H1 (cell line): Measurements from ENCODE around the gene ARHGEF26. TPM values are rescaled to one million over a fixed set of nuclear protein-coding genes. Genes with fewer than 3 reads are reported as not detected.

Experiments used
- CTCF ChIA-PET: fragments of 300-600 bp; sonication (Branson Sonifier 250); formaldehyde crosslinking; loops from one replicate; lab custom pipeline; 2021; ENCODE audit not compliant: partially characterized antibody; lab: Charles Lee
- POLR2A ChIA-PET: fragments of 300-600 bp; sonication (Branson Sonifier 250); formaldehyde crosslinking; loops from one replicate; lab custom pipeline; 2021; ENCODE audit warnings: inconsistent platforms; ENCODE audit not compliant: partially characterized antibody; lab: Charles Lee
- DNase-seq, 2 experiments: peaks; one replicate each; pipeline versions ENCODE4 v3.0.0 to v3.0.0-alpha.2; 2010 to 2022; ENCODE audit warnings: low spot score in 2 of 2, low read depth in 1 of 2, mixed read lengths in 1 of 2
- FAIRE-seq: peaks from 2 replicates; lab custom pipeline; 2011; peaks lifted over from hg19 to GRCh38; lab: Jason Lieb, UNC
- H2AFZ ChIP-seq: 2 replicates; pipeline ENCODE4 v1.8.1; 2012; ENCODE audit warnings: low read length, inconsistent platforms
- H2AK5ac ChIP-seq: 2 replicates; pipeline ENCODE4 v1.6.1; 2013; ENCODE audit warnings: low read depth, low read length
- H2BK120ac ChIP-seq: replicated peaks from 2 replicates; pipeline ENCODE3; 2013; ENCODE audit warnings: low read depth, low read length, inconsistent platforms
- H2BK12ac ChIP-seq: 2 replicates; pipeline ENCODE4 v1.6.1; 2013; ENCODE audit warnings: low read depth, low read length
- H2BK15ac ChIP-seq: 2 replicates; pipeline ENCODE4 v1.6.1; 2013; ENCODE audit warnings: low read length
- H2BK20ac ChIP-seq: 2 replicates; pipeline ENCODE4 v1.6.1; 2013; ENCODE audit warnings: low read length
- H2BK5ac ChIP-seq: 2 replicates; pipeline ENCODE4 v1.6.1; 2013; ENCODE audit warnings: low read depth, low read length
- H3K14ac ChIP-seq: 2 replicates; pipeline ENCODE4 v1.6.1; 2013; ENCODE audit warnings: inconsistent platforms; ENCODE audit not compliant: insufficient read length
- H3K18ac ChIP-seq: 2 replicates; pipeline ENCODE4 v1.6.1; 2013; ENCODE audit warnings: low read length; ENCODE audit errors: extremely low read depth
- H3K23ac ChIP-seq: 2 replicates; pipeline ENCODE4 v1.6.1; 2013; ENCODE audit warnings: inconsistent platforms; ENCODE audit not compliant: insufficient read length
- H3K23me2 ChIP-seq: 2 replicates; pipeline ENCODE4 v1.6.1; 2013; ENCODE audit warnings: low read depth, low read length
- H3K27ac ChIP-seq: 2 replicates; pipeline ENCODE4 v1.6.1; 2011; ENCODE audit warnings: low read depth, low read length, inconsistent platforms
- H3K27me3 ChIP-seq, 4 experiments: replicated peaks in 1 of 4; 1 replicate in 1 of 4; 2 replicates in 3 of 4; pipeline versions ENCODE4 v1.6.1 to v1.8.1; 2011 to 2013; ENCODE audit warnings: low read length in 3 of 4, mild to moderate bottlenecking in 3 of 4, inconsistent platforms in 2 of 4, mixed read lengths in 2 of 4, moderate library complexity in 1 of 4; ENCODE audit not compliant: control insufficient read depth in 3 of 4, insufficient read depth in 3 of 4; ENCODE audit errors: extremely low read depth in 1 of 4
- H3K36me3 ChIP-seq, 4 experiments: 2 replicates each; pipeline versions ENCODE4 v1.6.1 to v1.8.1; 2011 to 2013; ENCODE audit warnings: mild to moderate bottlenecking in 4 of 4, low read length in 3 of 4, moderate library complexity in 2 of 4, control low read depth in 1 of 4, inconsistent platforms in 1 of 4; ENCODE audit not compliant: insufficient read depth in 4 of 4, control insufficient read depth in 2 of 4
- H3K4ac ChIP-seq: replicated peaks from 2 replicates; pipeline ENCODE3; 2013; ENCODE audit warnings: low read length, low read depth, mixed read lengths, inconsistent platforms; ENCODE audit not compliant: insufficient read length
- H3K4me1 ChIP-seq, 4 experiments: replicated peaks in 1 of 4; 1 replicate in 1 of 4; 2 replicates in 3 of 4; pipeline versions ENCODE4 v1.6.1 to v1.8.1; 2011 to 2013; ENCODE audit warnings: low read length in 3 of 4, inconsistent platforms in 2 of 4, mixed read lengths in 1 of 4; ENCODE audit not compliant: insufficient read depth in 4 of 4, control insufficient read depth in 3 of 4
- H3K4me2 ChIP-seq, 2 experiments: 2 replicates each; pipeline versions ENCODE4 v1.6.1 to v1.8.1; 2011 to 2013; ENCODE audit warnings: low read depth in 2 of 2, low read length in 2 of 2, control low read depth in 1 of 2, inconsistent platforms in 1 of 2, mild to moderate bottlenecking in 1 of 2; ENCODE audit not compliant: insufficient read depth in 1 of 2
- H3K4me3 ChIP-seq, 4 experiments: fragments of 200-600, 300-600 bp in 1 of 4; sonication (generic), shearing (Covaris generic), sonication (Bioruptor Twin) in 1 of 4; 2 replicates each; pipeline versions ENCODE4 v1.5.1 to v1.8.1; 2011 to 2016; ENCODE audit warnings: low read length in 4 of 4, low read depth in 3 of 4, control low read depth in 2 of 4, inconsistent platforms in 2 of 4, mild to moderate bottlenecking in 2 of 4, mixed read lengths in 1 of 4, moderate library complexity in 1 of 4; ENCODE audit not compliant: insufficient read depth in 2 of 4; ENCODE audit errors: extremely low read depth in 1 of 4
- H3K56ac ChIP-seq: replicated peaks from 2 replicates; pipeline ENCODE3; 2013; ENCODE audit warnings: low read depth, mild to moderate bottlenecking, mixed read lengths, low read length, inconsistent platforms; ENCODE audit not compliant: insufficient read length
- H3K79me1 ChIP-seq: 2 replicates; pipeline ENCODE4 v1.6.1; 2013; ENCODE audit warnings: low read depth, low read length, control low read depth
- H3K79me2 ChIP-seq, 2 experiments: 2 replicates each; pipeline versions ENCODE4 v1.6.1 to v1.8.1; 2012 to 2013; ENCODE audit warnings: low read length in 2 of 2, mild to moderate bottlenecking in 2 of 2, inconsistent platforms in 1 of 2; ENCODE audit not compliant: insufficient read depth in 2 of 2, control insufficient read depth in 1 of 2
- H3K9ac ChIP-seq, 4 experiments: replicated peaks in 1 of 4; 1 replicate in 1 of 4; 2 replicates in 3 of 4; pipeline versions ENCODE4 v1.6.1 to v1.8.1; 2011 to 2013; ENCODE audit warnings: low read depth in 3 of 4, low read length in 3 of 4, control low read depth in 2 of 4, mild to moderate bottlenecking in 2 of 4, moderate library complexity in 2 of 4, inconsistent platforms in 1 of 4; ENCODE audit errors: extremely low read depth in 1 of 4
- H3K9me3 ChIP-seq, 2 experiments: 2 replicates each; pipeline versions ENCODE4 v1.6.1 to v1.8.1; 2012 to 2013; ENCODE audit warnings: mild to moderate bottlenecking in 2 of 2, moderate library complexity in 2 of 2, control low read depth in 1 of 2, inconsistent platforms in 1 of 2, low read depth in 1 of 2, low read length in 1 of 2, mixed read lengths in 1 of 2; ENCODE audit not compliant: insufficient read depth in 2 of 2
- H4K20me1 ChIP-seq, 2 experiments: replicated peaks in 1 of 2; 2 replicates each; pipeline versions ENCODE3 to v1.8.1; 2011 to 2013; ENCODE audit warnings: inconsistent platforms in 2 of 2, low read length in 2 of 2, mild to moderate bottlenecking in 1 of 2; ENCODE audit not compliant: insufficient read depth in 2 of 2, control insufficient read depth in 1 of 2
- H4K5ac ChIP-seq: 2 replicates; pipeline ENCODE4 v1.6.1; 2013; ENCODE audit warnings: low read length, low read depth, mixed read lengths, inconsistent platforms; ENCODE audit not compliant: insufficient read length
- H4K8ac ChIP-seq: 2 replicates; pipeline ENCODE4 v1.8.0; 2013; ENCODE audit warnings: mild to moderate bottlenecking, moderate library complexity, low read length, inconsistent platforms; ENCODE audit not compliant: insufficient read depth; ENCODE audit errors: extremely low read depth
- H4K91ac ChIP-seq: replicated peaks from 2 replicates; pipeline ENCODE3; 2013; ENCODE audit warnings: low read length, mixed read lengths, inconsistent platforms; ENCODE audit not compliant: insufficient read length
- HDAC2 ChIP-seq, 2 experiments: fragments of 300-600 bp in 1 of 2; sonication (generic) in 1 of 2; IDR thresholded peaks; 2 replicates each; pipeline ENCODE4 v1.6.1; 2011 to 2012; ENCODE audit warnings: low read depth in 2 of 2, low read length in 2 of 2, mild to moderate bottlenecking in 2 of 2, moderate library complexity in 2 of 2, borderline replicate concordance in 1 of 2, inconsistent platforms in 1 of 2
- HDAC6 ChIP-seq: IDR thresholded peaks from one replicate; pipeline ENCODE4 v1.7.1; 2012; ENCODE audit warnings: low read depth, mild to moderate bottlenecking, inconsistent platforms, low read length, moderate library complexity
- SRF ChIP-seq: IDR thresholded peaks from 2 replicates; pipeline ENCODE4 v1.6.1; 2011; ENCODE audit warnings: mild to moderate bottlenecking, low read depth, low read length, moderate library complexity
- TCF12 ChIP-seq: IDR thresholded peaks from 2 replicates; pipeline ENCODE4 v1.6.1; 2011; ENCODE audit warnings: low read depth, mild to moderate bottlenecking, low read length
- WGBS, 2 experiments: shearing (Covaris generic) in 1 of 2; methylation state at CpG; one replicate each; pipeline versions ENCODE4 v1.1.6 to v1.1.7; 2013 to 2015; ENCODE audit warnings: low lambda C conversion rate in 2 of 2, mixed read lengths in 2 of 2, inconsistent platforms in 1 of 2, low coverage in 1 of 2, missing lambda C conversion rate in 1 of 2; ENCODE audit not compliant: insufficient replicate concordance in 2 of 2, insufficient coverage in 1 of 2, insufficient read length in 1 of 2; ENCODE audit errors: extremely low coverage in 1 of 2, missing lambda C conversion rate in 1 of 2; 5-methylcytosine and 5-hydroxymethylcytosine counted together
- polyA plus RNA-seq, 7 experiments: library from polyadenylated mRNA; depleted of rRNA in 3 of 7; stranded (reverse) in 5 of 7; unstranded in 2 of 7; fragments of >200 nt in 5 of 7; fragments of 200-250 nt in 2 of 7; gene quantifications; 1 replicate in 5 of 7; 2 replicates in 1 of 7; 4 replicates in 1 of 7; pipeline versions ENCODE4 v1.2.1 to v1.2.3, GENCODE V29; 2011 to 2013; ENCODE audit warnings: missing spikeins in 2 of 7, mixed read lengths in 2 of 7
- total RNA-seq: library from RNA; stranded (reverse); fragmentation: NEBNext Ultra II Directional; extraction: Animal tissue kit (Norgen Biotek cat#: 25700); gene quantifications from 2 replicates; pipeline ENCODE4 v1.2.1, GENCODE V29; 2021

ARHGEF26 gene
- total and polyA plus RNA-seq, 2 of the 8 experiments (the other 6 are each of a cell fraction or from before 2014, with no cell fraction given): 3.1 to 15.6 TPM

DNA sequence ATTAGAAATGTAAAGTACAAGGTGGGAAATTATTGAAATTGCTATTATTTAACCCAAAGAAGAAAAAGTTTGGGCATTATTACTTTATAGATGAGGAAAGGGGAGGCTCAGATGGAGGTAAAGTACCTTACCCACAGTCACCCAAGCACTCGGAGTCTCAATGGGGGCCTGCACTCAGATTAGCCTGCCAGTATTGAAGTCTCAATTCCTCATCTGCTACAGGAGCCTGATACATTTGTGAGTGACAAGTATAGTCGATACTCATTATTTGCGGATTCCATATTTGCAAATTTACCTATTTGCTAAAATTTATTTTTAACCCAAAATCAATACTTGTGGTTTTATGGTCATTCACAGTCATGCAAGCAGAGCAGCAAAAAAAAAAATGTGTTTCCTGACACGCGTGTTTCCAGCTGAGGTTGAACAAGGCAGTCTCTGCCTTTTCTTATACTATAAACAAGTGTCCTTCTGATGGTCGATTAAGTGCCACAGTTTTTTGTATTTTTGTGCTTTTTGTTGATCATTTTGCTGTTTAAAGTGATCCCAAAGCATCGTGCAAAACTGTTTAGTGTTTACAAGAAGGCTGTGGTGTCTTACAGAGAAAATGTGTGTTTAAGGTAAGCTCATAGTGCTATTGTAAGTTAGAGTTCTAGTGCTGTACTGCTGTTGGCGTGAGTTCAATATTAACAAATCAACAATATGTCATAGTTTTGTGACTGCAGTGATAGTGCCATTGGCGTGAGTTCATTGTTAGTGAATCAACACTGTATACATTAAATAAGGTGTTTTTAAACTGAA, 48.0 kb downstream of the ARHGEF26 start:
- Histone ChIP-seq H4K91ac (no peak overlapping the region), H2BK20ac (no peak overlapping the region), H3K36me3 (no peaks in the 10 kb centered on the region), H2BK5ac (no peak overlapping the region), H3K56ac (no peak overlapping the region), H3K23ac (no peak overlapping the region), H3K23me2 (no peaks in the 10 kb centered on the region), H3K4me2 (no peak overlapping the region), H3K14ac (no peak overlapping the region), H4K5ac (no peak overlapping the region), H3K27me3 (peaks cover 0 to 1% (median 0%) of the 10 kb centered on the region in 4 experiments; a peak in 1 of 7 replicates), H3K79me1 (no peaks in the 10 kb centered on the region), H3K9ac (no peak overlapping the region), H3K18ac (no peak overlapping the region), H2AFZ (no peak overlapping the region), H4K20me1 (no peaks in the 10 kb centered on the region), H3K9me3 (no peaks in the 10 kb centered on the region), H3K4me1 (peaks cover 0 to 3% (median 3%) of the 10 kb centered on the region in 4 experiments; a peak in 1 of 7 replicates), H2BK120ac (no peak overlapping the region), H4K8ac (no peak overlapping the region), H3K27ac (no peak overlapping the region), H3K79me2 (no peaks in the 10 kb centered on the region), H2AK5ac (no peak overlapping the region), H2BK15ac (no peak overlapping the region), H3K4me3 (no peak overlapping the region), H3K4ac (no peak overlapping the region), H2BK12ac (no peak overlapping the region)
- DNase-seq (no peak), FAIRE-seq (no peak)
- ChIA-PET POLR2A (no interaction called here), CTCF (interaction anchor here (0.8 to 1.3 kb wide), 2 partner anchors 20 to 21 kb away, joined by 3 to 4 read pairs; no protein-coding TSS in a partner anchor)
- TF ChIP-seq SRF (no peak), HDAC6 (no peak), TCF12 (no peak), HDAC2 (IDR thresholded peaks at IDR 0.05; ENCODE audit: borderline replicate concordance in 1 of 2, low read depth in 2 of 2, low read length in 2 of 2) (no peak)
- 88% methylated on average over 9 of the region's 9 CpGs; no CpG with 5 or more reads in 1 of the 2 experiments for WGBS, 2 experiments
